PFSK-1 (cell line): ENCODE measurements around the gene SLC24A3.

ENCODE experiments used
- FOXP2 ChIP-seq: optimal IDR thresholded peaks from 2 replicates; pipeline ENCODE3; 2011; ENCODE audit warnings: borderline replicate concordance, control low read depth, inconsistent platforms; ENCODE audit not compliant: insufficient read depth; ENCODE audit errors: extremely low read length, extremely low read depth
- POLR2AphosphoS5 ChIP-seq: IDR thresholded peaks from 2 replicates; pipeline ENCODE4 v1.6.1; 2012; ENCODE audit warnings: low read depth, mild to moderate bottlenecking, control low read depth, low read length, moderate library complexity
- REST ChIP-seq, 2 experiments: IDR thresholded peaks; 2 replicates each; pipeline versions ENCODE4 v1.6.1 to v1.8.0; 2011 to 2012; ENCODE audit warnings: low read depth in 2 of 2, low read length in 2 of 2, control low read depth in 1 of 2, inconsistent platforms in 1 of 2, mild to moderate bottlenecking in 1 of 2, moderate library complexity in 1 of 2; ENCODE audit not compliant: insufficient read depth in 1 of 2
- SIN3A ChIP-seq: IDR thresholded peaks from 2 replicates; pipeline ENCODE4 v1.6.1; 2012; ENCODE audit warnings: mild to moderate bottlenecking, low read length, moderate library complexity, borderline replicate concordance; ENCODE audit not compliant: insufficient read depth
- TAF1 ChIP-seq: IDR thresholded peaks from 2 replicates; pipeline ENCODE4 v1.6.1; 2012; ENCODE audit warnings: low read length, control low read depth, borderline replicate concordance; ENCODE audit not compliant: insufficient read depth

The SLC24A3 gene

DNA sequence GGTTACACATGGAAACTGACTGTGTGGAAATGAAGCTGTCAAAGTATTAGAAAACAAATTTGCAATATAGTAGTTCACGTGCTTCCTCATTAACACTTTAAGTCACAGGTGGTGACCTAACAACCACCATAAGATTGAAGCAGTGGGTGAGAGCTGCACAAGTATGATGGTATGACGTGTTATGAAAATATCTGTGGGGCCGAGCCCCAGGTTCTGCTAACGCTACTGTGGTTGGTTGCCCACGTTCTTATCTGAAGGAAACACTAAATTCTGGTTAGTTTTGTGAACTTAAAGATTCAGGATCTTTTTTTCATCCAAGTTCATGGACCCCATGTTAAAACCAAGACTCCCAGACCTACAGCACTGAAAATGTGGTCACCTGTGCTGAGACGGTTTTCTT, 302.6 kb downstream of the SLC24A3 start:
- no peak for TF ChIP-seq POLR2AphosphoS5
- TF ChIP-seq TAF1 = no peak
- TF ChIP-seq SIN3A = no peak
- no peak for TF ChIP-seq FOXP2
- no peak for TF ChIP-seq REST (IDR thresholded peaks at IDR 0.05; ENCODE audit: insufficient read depth in 1 of 2, low read depth in 2 of 2, low read length in 2 of 2)

- TF ChIP-seq SIN3A (no peak), REST (IDR thresholded peaks at IDR 0.05; ENCODE audit: insufficient read depth in 1 of 2, low read depth in 2 of 2, low read length in 2 of 2) (no peak), TAF1 (no peak), FOXP2 (no peak)
These were observed 307.0 kb downstream of the SLC24A3 start for GRCh38 chr20:19519466-19519865.

DNA sequence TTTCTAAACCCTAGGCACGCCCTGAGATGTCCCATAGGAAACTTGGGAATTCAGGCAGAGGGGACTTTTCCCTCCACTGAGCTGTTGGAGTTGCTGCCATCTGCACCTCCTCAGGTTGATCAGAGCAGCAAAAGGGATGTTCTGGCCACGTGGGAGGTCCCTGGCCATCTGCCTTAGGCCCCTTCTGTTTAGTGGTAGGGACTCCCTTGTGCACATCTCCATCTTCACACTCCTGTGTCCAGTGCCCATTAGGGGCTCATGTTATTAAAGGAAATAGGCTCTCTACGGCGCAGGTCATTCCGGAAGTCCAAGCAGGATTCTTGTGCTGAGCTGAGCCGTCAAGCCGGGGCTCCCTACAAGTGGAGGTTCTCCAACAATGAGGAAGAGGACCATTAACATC, 307.8 kb downstream of the SLC24A3 start:
- TF ChIP-seq POLR2AphosphoS5 = no peak
- no peak for TF ChIP-seq SIN3A
- TF ChIP-seq FOXP2 = no peak
- TF ChIP-seq REST (IDR thresholded peaks at IDR 0.05; ENCODE audit: insufficient read depth in 1 of 2, low read depth in 2 of 2, low read length in 2 of 2) = no peak
- TF ChIP-seq TAF1 = no peak

DNA sequence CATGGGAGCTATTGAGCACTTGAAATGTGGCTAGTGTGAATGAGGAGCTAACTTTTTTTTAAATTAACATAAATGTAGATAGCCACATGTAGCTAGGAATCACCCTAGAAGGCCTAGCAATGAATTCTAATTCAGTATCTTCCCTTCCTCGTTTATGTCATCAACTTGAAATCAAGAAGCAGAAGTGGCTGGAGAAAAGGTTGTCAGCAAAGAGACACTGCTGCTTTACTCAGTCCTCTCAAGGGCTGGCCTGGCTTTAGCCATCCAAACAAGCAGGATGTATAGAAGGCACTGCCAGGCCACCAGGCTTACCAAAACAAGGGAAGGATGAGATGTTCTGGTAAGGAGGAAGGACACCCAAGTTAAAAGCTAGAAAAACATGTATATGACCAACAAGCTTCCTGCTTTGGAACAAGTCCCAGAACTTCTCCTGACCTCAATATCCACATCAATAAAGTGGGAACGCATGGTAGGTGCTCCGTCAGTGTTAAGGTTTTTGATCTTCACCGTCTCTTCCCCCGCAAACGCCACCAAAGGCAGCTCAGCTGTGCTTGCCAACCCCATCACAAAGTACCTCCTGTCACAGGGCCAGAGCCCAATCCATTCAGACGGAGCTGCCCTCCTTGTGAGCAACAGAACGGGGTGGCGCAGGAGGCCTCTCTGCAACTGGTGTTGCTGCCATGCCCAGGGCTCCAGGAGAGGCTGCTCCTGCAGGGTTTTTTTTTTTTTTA, 309.8 kb downstream of the SLC24A3 start:
- TF ChIP-seq FOXP2 = no peak
- TF ChIP-seq POLR2AphosphoS5 = no peak
- no peak for TF ChIP-seq TAF1
- no peak for TF ChIP-seq SIN3A
- TF ChIP-seq REST (IDR thresholded peaks at IDR 0.05; ENCODE audit: insufficient read depth in 1 of 2, low read depth in 2 of 2, low read length in 2 of 2) = no peak
